EL (cell line): ENCODE results near the gene ZNF217.
A peak's percentile ranks its signal among the peaks of the same experiment; 100 is the strongest.
"Not testable (repeated sequence)": the region's sequence is repeated elsewhere in the genome, so short reads cannot be mapped to it uniquely, and the experiment has no call there.

ENCODE experiments used
- DNase-seq: peaks from one replicate; pipeline ENCODE4 v3.0.0-alpha.2; 2016

Gene ZNF217

DNA sequence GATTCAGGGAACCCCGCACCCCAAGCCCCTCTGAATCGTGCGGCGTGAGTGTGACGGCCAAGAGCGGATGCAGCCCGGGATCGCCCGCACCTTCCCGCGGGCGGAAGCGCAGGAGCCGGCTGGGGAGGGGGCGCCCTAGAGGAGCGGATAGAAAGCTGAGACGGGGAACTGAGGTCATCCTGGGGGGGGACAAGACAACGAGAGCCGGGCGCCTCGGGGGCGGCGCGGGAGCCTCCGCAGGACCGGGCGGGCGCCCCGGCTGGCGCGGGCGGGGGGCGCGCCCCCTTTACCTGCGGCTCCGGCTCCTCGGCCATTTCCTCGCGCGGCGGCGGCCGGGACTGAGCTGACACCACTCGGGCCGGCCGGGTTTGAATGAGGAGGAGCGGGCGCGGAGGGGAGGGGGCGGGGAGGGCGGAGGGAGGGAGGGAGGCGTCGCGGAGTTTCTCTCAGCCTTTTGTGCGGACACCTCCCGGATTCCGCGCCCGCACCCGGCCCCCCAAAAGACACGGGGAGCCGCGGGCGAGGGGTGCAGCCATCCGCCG is at the start of gene ZNF217:
Gene ZNF217 (minus strand): TSS at position 374 of the 542 bp plus-strand sequence. CDS start 11,013 bp downstream, outside the sequence.
- DNase-seq = peak; percentile 71

DNA sequence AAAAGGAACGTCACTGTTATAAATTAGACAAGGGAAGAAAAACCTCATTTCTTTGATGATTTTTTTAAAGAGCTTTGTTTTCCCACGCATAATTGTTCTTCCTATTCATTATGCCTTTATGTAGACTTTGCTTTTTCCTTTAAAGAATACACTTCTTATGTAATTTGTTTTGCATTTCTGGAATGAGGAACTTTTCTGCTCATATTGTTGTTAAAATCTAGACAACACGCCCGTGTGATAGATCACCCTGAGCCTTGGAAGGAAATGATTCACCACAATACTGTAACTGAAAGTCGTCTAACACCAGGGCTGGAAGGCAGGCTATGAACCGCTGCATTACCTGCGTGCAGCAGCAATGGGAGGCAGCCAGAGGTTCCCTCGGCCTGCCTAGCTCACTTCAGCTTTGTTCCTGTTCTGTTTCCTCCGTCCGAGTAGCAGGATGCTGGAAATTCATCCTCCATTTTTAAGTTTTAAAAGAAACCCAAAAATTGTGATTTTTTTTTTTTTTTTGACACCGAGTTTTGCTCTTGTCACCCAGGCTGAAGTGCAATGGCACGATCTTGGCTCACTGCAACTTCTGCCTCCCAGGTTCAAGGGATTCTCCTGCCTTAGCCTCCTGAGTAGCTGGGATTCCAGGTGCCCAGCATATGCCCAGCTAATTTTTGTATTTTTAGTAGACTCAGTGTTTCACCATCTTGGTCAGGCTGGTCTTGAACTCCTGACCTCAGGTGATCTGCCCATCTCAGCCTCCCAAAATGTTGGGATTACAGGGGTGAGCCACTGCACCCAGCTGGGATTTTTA is 49.6 kb upstream of the ZNF217 start:
- peak; percentile 82 for DNase-seq

DNA sequence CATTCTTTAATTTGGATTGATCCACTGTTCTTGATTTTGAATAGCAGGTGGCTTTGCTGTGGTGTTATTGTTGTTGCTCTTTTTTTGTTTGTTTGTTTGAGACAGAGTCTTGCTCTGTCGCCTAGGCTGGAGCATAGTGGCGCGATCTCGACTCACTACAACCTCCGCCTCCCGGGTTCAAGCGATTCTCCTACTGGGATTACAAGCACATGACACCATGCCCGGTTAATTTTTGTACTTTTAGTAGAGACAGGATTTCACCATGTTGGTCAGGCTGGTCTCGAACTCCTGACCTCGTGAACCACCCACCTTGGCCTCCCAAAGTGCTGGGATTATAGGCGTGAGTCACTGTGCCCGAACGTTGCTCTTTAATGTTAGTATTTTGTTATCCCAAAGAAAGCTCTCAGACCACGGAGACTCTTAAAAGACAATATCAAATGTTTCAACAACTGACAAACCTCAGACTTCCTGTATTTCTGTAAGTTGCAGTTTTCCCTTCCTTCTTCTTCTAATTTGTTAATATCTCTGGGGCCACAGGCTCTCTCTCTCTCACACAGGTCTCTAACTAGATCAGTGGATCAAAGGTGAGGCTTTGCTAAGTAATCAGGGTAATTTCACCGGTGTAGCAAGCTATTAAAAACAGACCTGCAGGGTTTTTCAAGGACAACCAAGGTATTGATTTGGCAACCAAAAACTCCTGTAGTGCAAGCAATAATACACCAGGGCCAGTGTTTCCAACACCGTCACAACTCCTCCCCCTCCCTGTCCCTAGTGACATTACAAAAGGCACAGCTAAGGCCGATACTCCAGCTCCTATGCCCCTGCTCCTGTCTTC is 48.8 kb upstream of the ZNF217 start:
- DNase-seq = peak; percentile 66

DNA sequence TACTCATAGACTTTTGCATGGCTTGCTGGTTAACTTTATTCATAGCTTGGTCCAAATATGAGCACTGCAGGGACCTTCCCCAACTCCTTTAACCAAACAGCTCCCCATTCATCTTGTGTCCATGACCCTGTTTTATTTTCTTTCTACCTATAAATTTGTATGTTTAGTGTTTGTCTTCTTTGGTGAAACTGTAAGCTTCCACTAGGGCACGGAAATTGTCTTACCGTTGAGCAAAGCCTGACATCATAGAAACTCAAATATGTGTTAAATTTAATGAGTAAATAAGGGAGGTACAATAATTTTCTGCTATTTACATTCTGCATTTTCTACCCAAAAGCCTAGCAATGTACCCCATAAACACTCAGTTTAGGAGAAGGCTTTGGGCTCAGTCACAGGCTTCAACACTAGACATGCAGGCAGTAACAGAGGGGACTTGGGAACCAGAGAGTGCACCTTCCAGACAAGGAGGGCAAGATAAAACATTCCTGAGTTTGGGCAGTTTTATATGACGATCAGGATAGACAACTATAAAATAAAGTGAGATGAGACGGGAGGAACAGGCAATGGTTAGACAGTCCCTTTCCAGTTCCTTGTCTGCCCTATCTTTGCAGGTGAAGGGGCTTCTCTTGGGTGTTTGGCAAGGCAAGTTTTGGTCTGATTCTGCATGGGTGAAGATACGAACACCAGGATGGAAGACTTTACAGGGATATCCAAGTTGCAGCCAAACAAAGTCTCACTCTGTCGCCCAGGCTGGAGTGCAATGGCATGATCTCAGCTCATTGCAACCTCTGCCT is 46.2 kb upstream of the ZNF217 start:
- DNase-seq = no peak

DNA sequence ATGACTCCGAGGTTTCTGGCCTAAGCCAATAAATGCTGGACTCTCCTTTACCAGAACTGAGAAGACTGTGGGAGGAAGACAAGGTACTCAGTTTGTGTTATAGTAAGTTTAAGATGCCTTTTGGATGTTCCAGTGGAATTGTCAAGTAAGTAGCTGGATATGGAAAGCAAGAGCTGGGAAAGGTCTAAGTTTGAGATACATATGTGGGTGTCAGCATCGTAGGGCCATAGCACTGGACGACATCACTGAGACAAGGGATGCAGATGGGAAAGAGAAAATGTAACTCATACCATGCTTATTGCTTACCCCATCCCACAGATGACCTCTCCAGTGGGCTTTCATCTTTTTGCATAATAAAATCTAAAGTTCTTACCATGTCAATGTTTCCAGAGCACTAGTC is 45.5 kb upstream of the ZNF217 start:
- DNase-seq = no peak

DNA sequence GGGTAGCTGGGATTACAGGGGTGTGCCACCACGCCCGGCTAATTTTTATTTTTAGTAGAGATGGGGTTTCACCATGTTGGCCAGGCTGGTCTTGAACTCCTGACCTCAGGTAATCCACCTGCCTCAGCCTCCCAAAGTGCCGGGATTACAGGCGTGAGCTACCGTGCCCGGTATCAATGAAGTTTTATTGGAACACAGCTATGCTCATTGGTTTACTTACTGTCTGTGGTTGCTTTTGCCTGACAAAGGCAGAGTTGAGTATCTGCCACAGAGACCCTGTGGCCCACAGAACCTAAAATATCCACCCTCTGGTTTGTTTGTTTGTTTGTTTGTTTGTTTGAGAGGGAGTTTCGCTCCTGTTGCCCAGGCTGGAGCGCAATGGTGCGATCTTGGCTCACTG is 43.7 kb upstream of the ZNF217 start:
- DNase-seq = not testable (repeated sequence)

DNA sequence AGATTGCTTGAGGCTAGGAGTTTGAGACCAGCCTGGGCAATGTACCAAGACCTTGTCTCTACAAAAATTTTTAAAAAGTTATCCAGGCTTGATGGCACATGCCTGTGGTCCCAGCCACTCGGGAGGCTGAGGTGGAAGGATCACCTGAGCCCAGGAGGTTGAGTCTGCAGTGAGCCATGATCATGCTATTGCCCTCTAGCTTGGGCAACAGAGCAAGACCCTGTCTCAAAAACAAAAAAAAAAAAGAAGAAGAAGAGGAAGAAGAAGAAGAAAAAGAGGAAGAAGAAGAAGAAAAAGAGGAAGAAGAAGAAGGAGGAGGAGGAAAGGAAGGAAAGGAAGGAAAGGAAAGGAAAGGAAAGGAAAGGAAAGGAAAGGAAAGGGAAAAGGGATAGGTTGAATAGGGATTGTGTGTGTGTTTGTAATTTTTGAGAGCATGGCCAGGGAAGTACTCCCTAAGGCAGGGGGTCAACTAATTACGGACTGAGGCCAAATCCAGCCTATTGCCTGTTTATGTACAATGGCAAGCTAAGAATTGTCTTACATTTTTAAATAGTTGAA is 43.0 kb upstream of the ZNF217 start:
- DNase-seq = no peak

DNA sequence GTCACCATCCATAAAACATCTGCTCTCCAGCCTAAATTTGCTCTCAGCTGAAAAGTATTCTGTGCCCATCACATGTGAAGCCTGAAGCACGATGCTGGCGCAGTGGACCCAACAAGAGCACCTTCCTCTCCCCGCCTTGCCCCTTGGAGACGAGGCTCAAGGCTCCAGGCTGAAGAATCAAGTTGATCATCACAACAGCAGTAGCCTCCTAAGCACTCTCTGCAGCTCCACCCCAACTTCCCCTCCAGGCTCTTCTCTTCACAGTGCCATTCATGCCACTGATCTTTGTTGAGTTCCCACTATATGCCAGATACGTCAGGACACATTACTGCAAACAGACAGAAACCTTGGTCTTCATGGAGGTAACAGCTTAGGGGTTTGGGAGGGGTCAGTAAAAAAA is 41.6 kb upstream of the ZNF217 start:
- no peak for DNase-seq

DNA sequence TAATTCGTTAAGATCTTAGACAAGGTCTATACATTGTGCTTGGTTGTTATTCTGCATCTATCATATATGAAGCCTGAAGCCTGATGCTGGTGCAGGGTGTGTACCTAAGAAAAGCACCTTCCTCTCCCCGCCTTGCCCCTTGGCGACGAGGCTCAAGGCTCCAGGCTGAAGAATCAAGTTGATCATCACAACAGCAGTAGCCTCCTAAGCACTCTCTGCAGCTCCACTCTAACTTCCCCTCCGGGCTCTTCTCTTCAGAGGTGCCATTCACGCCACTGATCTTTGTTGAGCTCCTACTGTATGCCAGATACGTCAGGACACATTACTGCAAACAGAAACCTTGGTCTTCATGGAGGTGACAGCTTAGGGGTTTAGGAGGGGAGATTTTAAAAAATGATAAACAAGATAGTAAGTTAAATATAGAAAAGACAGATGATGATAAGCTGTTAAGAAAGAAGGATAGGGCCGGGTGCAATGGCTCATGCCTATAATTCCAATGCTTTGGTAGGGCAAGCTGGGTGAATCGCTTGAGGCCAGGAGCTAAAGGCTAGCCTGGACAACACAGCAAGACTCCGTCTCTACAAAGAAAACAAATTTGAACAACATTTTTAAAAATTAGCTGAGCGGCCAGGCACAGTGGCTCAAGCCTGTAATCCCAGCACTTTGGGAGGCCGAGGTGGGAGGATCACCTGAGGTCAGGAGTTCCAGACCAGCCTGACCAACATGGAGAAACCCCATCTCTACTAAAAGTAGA is 38.4 kb upstream of the ZNF217 start:
- DNase-seq = no peak

DNA sequence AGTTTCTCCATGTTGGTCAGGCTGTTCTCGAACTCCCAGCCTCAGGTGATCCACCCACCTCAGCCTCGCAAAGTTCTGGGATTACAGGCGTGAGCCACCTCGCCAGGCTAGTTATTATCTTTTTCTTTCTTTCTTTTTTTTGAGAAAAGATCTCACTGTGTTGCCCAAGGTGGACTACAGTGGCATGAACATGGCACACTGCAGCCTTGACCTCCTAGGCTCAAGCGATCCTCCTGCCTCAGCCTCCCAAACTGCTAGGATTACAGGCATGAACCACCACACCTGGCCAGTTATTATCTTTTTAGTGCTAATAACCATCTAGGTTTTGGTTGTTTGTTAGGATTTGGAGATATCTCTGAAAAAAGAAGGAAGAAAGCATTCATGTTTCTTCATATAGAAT is 35.8 kb upstream of the ZNF217 start:
- DNase-seq = no peak

DNA sequence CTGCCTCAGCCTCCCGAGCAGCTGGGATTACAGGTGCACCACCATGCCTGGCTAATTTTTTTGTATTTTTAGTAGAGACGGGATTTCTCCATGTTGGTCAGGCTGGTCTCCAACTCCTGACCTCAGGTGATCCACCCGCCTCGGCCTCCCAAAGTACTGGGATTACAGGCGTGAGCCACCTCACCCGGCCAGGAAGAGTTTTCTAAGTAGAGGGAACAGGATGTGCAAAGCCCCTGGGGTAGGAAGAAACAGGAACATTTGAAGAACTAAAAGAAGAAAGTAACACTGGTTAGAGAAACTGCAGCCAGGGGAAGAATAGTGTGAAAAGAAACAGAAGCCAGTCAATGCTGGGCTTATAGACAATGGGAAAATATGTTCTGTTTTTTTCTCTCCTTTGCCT is 35.1 kb upstream of the ZNF217 start:
- not testable (repeated sequence) for DNase-seq

DNA sequence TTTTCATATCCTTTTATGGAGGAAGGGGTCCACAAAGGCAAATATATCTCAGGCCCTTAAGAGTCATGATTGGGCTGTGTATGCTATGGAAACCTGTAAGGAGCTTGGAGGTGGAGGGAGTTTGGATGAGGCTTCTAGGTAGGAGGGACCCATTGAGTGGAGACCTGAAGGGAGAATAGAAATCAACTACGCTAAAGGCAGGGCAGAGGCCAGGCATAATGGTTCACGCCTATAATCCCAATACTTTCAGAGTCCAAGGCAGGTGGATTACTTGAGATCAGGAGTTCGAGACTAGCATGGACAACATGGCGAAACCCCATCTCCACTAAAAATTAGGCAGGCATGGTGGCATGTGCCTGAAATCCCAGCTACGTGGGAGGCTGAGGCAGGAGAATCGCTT is 34.4 kb upstream of the ZNF217 start:
- no peak for DNase-seq

DNA sequence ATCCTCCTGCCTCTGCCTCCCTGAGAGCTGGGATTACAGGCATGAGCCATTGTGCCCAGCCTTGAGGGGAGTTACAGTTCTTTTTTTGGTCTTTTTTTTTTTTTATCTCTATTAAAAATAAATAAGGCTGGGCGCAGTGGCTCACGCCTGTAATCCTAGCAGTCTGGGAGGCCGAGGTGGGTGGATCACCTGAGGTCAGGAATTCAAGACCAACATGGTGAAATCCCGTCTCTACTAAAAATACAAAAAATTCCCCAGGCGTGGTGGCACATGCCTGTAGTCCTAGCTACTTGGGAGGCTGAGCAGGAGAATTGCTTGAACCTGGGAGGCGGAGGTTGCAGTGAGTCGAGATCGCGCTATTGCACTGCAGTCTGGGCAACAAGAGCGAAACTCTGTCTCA is 33.4 kb upstream of the ZNF217 start:
- not testable (repeated sequence) for DNase-seq

DNA sequence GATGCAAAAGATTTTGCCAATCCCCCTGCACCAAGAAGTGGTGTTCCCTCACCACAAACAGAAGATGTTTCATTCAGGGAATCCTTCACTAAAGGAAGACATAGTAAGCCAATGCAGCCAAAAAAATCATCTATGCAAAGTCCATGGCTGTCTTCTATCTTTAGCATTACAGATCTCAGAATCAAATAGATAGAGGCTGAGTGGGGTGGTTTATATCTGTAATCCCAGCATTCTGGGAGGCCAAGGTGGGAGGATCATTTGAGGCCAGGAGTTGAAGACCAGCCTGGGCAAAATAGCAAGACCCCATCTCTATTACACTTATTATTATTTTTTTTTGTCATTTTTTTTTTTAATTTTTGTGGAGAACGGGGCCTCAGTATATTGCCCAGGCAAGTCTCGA is 32.9 kb upstream of the ZNF217 start:
- no peak for DNase-seq

DNA sequence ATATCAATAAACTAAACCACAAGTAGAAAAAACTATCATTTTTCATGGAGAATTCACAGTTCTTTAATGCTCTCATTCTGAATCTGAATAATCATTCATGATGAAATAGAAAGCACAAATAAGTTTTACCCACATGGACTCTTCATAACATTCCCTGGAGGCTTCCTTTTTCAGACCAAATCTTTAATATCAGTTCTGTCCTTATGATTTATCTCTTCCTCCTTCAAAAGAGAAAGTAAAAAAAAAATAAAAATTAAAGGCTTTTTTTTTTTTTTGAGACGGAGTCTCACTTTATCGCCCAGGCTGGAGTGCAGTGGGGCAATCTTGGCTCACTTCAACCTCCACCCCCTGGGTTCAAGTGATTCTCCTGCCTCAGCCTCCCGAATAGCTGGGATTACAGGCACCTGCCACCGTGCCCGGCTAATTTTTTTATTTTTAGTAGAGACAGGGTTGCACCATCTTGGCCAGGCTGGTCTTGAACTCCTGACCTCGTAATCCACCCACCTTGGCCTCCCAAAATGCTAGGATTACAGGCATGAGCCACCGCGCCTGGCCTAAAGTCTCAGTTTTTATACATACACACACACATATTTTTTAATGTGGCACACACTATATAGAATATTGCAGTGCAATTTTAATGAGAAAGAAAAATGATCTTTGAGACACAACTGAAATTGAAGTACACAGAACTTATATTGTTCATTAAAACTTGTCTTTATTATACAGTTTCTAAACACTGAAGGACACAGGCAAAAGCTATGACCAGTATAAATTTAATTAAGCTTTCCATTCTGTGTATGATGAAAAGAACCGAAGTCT is 31.9 kb upstream of the ZNF217 start:
- DNase-seq = no peak

DNA sequence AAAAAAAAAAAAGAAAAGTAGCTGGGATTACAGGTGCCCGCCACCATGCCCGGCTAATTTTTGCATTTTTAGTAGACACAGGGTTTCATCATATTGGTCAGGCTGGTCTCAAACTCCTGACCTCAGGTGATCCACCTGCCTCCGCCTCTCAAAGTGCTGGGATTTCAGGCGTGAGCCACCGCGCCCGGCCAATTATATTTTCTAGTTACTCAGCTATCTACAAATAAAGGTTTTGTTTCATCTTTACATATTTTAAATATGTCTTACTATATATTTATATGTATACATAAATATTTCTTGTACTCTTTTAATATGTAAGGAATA is 31.2 kb upstream of the ZNF217 start:
- not testable (repeated sequence) for DNase-seq

DNA sequence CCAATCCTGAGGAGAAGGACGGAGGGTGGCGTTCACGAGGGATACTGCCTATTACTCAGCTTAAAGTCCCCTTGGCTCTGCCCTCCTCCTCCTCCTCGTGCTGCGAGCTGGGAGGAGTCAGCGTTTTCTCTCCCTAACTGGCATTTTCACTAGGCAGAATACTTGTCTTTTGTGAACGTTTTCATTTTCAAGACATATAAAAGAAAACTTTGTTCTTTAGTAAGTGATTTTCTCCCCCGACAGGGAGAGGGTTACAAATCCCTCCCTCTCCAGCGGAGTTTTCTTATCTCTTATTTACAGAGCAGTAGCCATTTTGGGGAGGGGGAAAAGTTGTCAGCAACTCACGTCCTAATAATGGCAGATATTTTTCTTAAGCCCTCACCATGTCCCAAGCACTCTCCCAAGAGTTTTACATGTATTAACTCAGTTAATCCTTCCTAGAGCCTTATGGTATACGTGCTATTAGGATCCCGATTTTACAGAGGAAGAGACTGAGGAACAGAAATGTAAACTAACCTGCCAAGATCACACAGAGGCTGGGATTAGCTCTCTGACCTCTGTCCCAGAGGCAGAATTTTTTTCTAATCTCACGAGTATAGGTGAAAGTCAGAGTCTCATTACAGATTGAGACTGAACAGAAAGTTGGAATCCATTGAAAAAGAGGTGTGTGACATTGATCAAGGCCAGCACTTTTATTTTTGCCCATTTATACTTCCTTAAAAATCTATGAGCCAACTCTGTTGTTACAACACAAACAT is 30.0 kb upstream of the ZNF217 start:
- DNase-seq = peak; percentile 81

DNA sequence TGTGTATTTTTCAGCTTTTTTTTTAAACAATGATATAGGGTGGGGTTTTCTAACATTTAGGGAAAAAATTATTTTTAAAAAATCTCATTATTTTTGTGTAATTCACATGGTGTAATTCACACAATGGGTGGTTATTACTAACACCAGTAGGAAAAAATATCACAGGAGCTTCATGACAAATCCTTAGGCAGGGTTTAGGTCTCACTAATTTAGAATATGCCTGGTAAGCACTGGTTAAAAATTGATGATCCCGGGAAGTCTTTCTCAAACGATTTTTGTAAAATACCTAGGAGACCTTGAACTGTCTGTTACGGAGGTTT is 29.5 kb upstream of the ZNF217 start:
- no peak for DNase-seq

DNA sequence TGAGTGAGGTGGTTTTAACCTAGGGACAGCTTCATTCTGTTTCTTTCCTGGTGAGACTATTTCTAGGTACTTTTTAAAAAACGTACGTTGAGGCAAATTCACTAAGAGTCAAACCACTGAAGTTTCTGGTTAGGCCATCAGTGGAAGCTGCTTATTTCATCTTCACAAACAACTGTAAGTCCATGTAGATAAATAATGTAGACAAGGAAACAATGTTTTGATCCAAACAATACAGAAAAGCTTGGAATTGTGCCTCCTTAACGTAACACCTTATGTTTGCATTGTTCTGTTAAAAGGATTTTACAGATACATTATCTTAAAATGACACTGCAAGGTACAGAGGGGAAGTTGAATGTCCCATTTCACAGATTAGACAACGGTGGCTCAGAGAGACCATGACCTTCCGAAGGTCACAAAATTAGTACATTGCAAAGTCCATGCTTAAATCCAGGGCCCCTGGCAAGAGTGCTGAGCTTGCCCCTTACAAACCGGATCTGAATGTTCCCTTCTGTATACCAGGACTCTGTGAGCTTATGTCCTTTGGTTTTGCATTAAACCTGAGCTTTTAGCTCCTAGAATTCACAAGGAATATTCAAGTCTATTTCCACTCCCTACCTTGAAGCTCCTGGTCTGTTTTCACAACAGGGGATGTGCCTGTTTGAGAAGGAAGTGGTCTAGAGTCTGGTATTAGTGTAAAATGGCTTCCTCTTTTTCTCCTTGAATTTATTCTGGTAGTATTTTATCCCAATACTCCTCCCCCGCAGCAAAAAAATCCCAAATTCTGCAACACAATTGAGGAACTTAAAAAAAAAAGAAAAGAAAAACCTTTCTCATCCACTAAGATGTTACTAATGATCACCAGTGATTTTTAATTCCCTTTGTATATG is 28.9 kb upstream of the ZNF217 start:
- no peak for DNase-seq
